Thymus (tissue), 14 donors: Measurements from ENCODE around the gene LCE3D. TPM values are rescaled to one million over a fixed set of nuclear protein-coding genes. Genes with fewer than 3 reads are reported as not detected.

Experiments used
- DNase-seq, 9 donors: peaks; one replicate each; pipeline ENCODE4 v3.0.0-alpha.2; 2013; ENCODE audit warnings: low spot score in 9 of 9, low read depth in 6 of 9, missing footprints in 1 of 9
- H3K27ac ChIP-seq, 2 donors: one replicate each; pipeline ENCODE4 v1.5.1; 2013; ENCODE audit warnings: control low read depth in 1 of 2, low read depth in 1 of 2, low read length in 1 of 2, mild to moderate bottlenecking in 1 of 2, moderate library complexity in 1 of 2
- H3K27me3 ChIP-seq, 2 donors: one replicate each; pipeline ENCODE4 v1.5.1; 2013; ENCODE audit warnings: low read length in 1 of 2; ENCODE audit not compliant: control insufficient read depth in 2 of 2, insufficient read depth in 1 of 2
- H3K36me3 ChIP-seq, 2 donors: one replicate each; pipeline ENCODE4 v1.5.1; 2013; ENCODE audit warnings: low read length in 1 of 2, mild to moderate bottlenecking in 1 of 2, moderate library complexity in 1 of 2; ENCODE audit not compliant: control insufficient read depth in 2 of 2, insufficient read depth in 2 of 2
- H3K4me1 ChIP-seq, 2 donors: one replicate each; pipeline ENCODE4 v1.5.1; 2013; ENCODE audit warnings: low read length in 2 of 2; ENCODE audit not compliant: control insufficient read depth in 2 of 2, insufficient read depth in 2 of 2
- H3K4me3 ChIP-seq, 2 donors: one replicate each; pipeline ENCODE4 v1.5.1; 2013; ENCODE audit warnings: low read length in 2 of 2, control low read depth in 1 of 2, mild to moderate bottlenecking in 1 of 2
- H3K9me3 ChIP-seq, 2 donors: one replicate each; pipeline ENCODE4 v1.5.1; 2013; ENCODE audit warnings: low read length in 1 of 2, mild to moderate bottlenecking in 1 of 2; ENCODE audit not compliant: control insufficient read depth in 2 of 2, insufficient read depth in 1 of 2
- WGBS: extraction: QIAGEN DNeasy Blood & Tissue Kit; methylation state at CpG from one replicate; pipeline ENCODE4 v1.1.7; 2013; 5-methylcytosine and 5-hydroxymethylcytosine counted together
- long read RNA-seq, 10 donors: transcript quantifications; one replicate each; lab custom pipeline, GENCODE V29; 2026
- polyA plus RNA-seq: library from polyadenylated mRNA; stranded (reverse); fragments of 200-250 nt; gene quantifications from one replicate; pipeline ENCODE4 v1.2.3, GENCODE V29; 2013
- total RNA-seq: library from RNA; stranded (reverse); fragments of 120-200 nt; gene quantifications from one replicate; pipeline ENCODE4 v1.2.4, GENCODE V29; 2013
- donor health status: healthy.

LCE3D gene, protein sequence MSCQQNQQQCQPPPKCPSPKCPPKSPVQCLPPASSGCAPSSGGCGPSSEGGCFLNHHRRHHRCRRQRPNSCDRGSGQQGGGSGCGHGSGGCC
- total RNA-seq = not detected
- 15.7 TPM for polyA plus RNA-seq
- long read RNA-seq, donor 1 = 0 reads
- long read RNA-seq, donor 2 = 0 reads
- long read RNA-seq, donor 3 = 0 reads
- long read RNA-seq, donor 4, partial matches to known transcripts = 0 of 1 reads
- long read RNA-seq, donor 4, other reads (novel, unspliced or antisense) = 0 of 1 reads
- long read RNA-seq, donor 5, partial matches to known transcripts = 0 of 1 reads
- long read RNA-seq, donor 5, other reads (novel, unspliced or antisense) = 0 of 1 reads
- long read RNA-seq, donor 6 = 0 reads
- long read RNA-seq, donor 7 = 0 reads
- long read RNA-seq, donor 8 = 0 reads
- long read RNA-seq, donor 9, partial matches to known transcripts = 0 of 1 reads
- long read RNA-seq, donor 9, other reads (novel, unspliced or antisense) = 0 of 1 reads
- long read RNA-seq, donor 10 = 0 reads

DNA sequence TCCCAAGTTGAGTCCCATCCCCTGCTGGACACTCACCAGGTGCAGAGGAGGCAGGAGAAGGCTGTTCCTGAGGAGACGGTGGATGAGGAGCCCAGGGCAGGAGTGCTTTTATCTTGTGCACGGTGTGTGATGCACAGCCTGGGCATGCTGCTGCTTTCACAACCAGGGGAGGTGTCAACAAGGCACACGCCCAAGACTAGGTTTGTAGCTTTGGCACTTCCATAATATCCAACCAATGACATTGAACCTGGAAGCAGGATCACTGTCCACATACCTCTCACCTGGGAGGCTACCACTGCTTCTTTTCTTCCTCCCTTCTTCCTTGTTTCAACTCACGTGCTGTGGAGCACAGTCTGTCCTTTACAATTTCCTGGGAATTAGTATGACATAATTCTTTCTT is at the start of gene LCE3D:
Gene LCE3D (minus strand): TSS at position 84 of the 400 bp plus-strand sequence. CDS start 580 bp downstream, outside the sequence.
- no peak within 1 kb of the TSS for H3K4me3 ChIP-seq
- 85% methylated on average over 4 of the region's 4 CpGs for WGBS

GRCh38 chr1:152626744-152627143 is 46.4 kb upstream of the LCE3D start:
- H3K9me3 ChIP-seq = peaks cover 0 to 5% of the 10 kb centered on the region in 2 donors
- H3K27me3 ChIP-seq = no peaks in the 10 kb centered on the region
- WGBS = 89% methylated on average over 1 of the region's 1 CpG
- H3K4me3 ChIP-seq = no peak overlapping the region
- no peak for DNase-seq
- no peak overlapping the region for H3K27ac ChIP-seq
- no peaks in the 10 kb centered on the region for H3K36me3 ChIP-seq
- peaks cover 0 to 2% of the 10 kb centered on the region in 2 donors for H3K4me1 ChIP-seq

More for the DNA sequence above, at the start of gene LCE3D:
- Histone ChIP-seq H3K9me3 (no peaks in the 10 kb centered on the region), H3K27ac (no peak within 1 kb of the TSS), H3K36me3 (no peaks in the 10 kb centered on the region), H3K4me1 (no peaks in the 10 kb centered on the region), H3K27me3 (no peaks in the 10 kb centered on the region)
- DNase-seq = no peak

- no peaks in the 10 kb centered on the region for H3K27me3 ChIP-seq
Measured at GRCh38 chr1:152623203-152623844, 43.0 kb upstream of the LCE3D start.

DNA sequence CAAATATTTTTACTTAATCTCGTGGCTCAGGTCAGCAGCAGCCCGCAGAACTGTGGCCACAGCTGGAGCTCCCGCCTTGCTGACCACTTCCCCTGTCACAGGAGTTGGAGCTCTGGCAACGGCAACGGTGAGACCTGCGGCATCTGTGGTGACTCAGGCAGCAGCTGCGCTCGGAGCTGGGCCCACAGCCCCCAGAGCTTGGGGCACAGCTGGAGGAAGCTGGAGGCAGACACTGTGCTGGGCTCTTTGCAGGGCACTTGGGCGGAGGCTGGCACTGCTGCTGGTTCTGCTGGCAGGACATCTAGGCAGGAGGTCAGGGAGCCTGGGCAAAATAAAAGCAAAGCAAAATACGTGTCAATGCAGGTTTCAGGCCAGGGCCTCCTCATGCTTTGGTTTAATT is 42.5 kb upstream of the LCE3D start, which contains the start of gene LCE3A:
Gene LCE3A (minus strand): TSS at position 301 of the 400 bp plus-strand sequence. CDS start 0 bp downstream, at position 301.
- Histone ChIP-seq H3K4me3 (no peak within 1 kb of the TSS), H3K4me1 (peaks cover 0 to 2% of the 10 kb centered on the region in 2 donors), H3K36me3 (no peaks in the 10 kb centered on the region), H3K27me3 (no peaks in the 10 kb centered on the region), H3K9me3 (peaks cover 0 to 8% of the 10 kb centered on the region in 2 donors), H3K27ac (no peak within 1 kb of the TSS)
- 19% methylated on average over 10 of the region's 10 CpGs for WGBS
- no peak for DNase-seq

More at GRCh38 chr1:152623203-152623844, 43.0 kb upstream of the LCE3D start:
- H3K27ac ChIP-seq = no peak overlapping the region
- H3K4me3 ChIP-seq = no peak overlapping the region
- no peaks in the 10 kb centered on the region for H3K36me3 ChIP-seq
- DNase-seq = peak in 2 of 9 donors; percentile 7 to 16
- peaks cover 0 to 8% of the 10 kb centered on the region in 2 donors for H3K9me3 ChIP-seq
- H3K4me1 ChIP-seq = peaks cover 0 to 2% of the 10 kb centered on the region in 2 donors
- 28% methylated on average over 29 of the region's 29 CpGs for WGBS

DNA sequence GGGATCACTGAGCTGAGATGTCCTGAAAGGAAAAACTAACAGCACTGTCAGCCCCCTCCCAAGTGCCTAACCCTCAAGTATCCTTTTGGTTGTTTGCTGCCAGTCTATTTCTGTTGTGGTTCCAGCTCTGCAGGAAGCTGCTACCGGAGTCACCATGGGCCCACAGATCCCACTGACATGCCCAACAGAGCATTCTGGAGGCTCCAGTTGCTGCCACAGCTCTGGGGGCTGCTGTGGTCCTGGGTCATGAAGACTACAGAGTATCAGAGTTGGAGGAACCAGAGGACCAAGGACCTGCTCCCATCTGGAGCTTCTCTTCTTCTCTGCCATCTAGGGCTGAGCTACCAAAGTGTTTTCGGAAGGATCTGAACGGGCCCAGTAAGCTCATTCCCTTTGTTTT is 41.7 kb upstream of the LCE3D start:
- DNase-seq = no peak
- Histone ChIP-seq H3K4me1 (peaks cover 0 to 2% of the 10 kb centered on the region in 2 donors), H3K9me3 (peaks cover 0 to 8% of the 10 kb centered on the region in 2 donors), H3K27ac (no peak overlapping the region), H3K4me3 (no peak overlapping the region), H3K27me3 (no peaks in the 10 kb centered on the region), H3K36me3 (no peaks in the 10 kb centered on the region)
- WGBS = 58% methylated on average over 3 of the region's 3 CpGs

DNA sequence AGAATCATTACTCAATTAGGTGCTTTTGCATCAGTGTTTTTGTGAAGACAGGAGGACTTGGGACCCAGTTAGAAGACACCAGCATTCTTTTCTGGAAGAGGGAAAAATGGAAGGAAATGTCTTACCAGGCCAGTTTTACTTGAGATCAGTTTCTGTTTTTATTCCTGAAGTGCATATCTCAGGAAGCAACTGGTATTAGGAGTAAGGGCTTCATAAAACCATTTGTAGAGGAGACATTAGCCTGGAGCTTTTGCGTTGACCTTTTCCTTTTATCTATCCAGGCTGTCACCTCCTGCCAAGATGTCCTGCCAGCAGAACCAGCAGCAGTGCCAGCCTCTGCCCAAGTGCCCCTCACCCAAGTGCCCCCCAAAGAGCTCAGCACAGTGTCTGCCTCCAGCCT is 33.2 kb upstream of the LCE3D start, which contains the start of gene LCE3B:
Gene LCE3B (plus strand): TSS at position 301 of the 400 bp plus-strand sequence. CDS start 0 bp downstream, at position 301.
- H3K4me3 ChIP-seq = no peak within 1 kb of the TSS
- no peaks in the 10 kb centered on the region for H3K9me3 ChIP-seq
- H3K4me1 ChIP-seq = no peaks in the 10 kb centered on the region
- no peak within 1 kb of the TSS for H3K27ac ChIP-seq
- WGBS = 89% methylated on average over 1 of the region's 1 CpG
- no peaks in the 10 kb centered on the region for H3K27me3 ChIP-seq
- no peaks in the 10 kb centered on the region for H3K36me3 ChIP-seq
- no peak for DNase-seq

DNA sequence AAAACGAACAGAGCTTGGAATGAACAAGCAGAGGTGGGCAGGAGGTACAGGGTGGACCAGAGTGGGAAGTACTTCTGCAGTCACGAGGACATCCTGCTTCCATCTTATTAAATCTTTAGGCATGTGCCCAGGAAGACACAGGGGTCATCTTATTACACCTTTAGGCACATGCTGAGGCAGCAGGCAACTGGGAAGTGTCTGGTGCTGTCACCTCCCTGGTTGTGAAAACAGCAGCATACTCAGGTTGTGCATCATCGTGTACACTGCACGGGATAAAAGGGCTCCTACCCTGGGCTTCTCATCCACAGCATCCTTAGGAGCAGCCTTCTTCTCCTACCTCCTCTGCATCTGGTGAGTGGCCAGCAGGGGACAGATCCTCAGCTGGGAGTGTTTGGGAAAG is 19.6 kb upstream of the LCE3D start, which contains the start of gene LCE3C:
Gene LCE3C (plus strand): TSS at position 301 of the 400 bp plus-strand sequence. CDS start 498 bp downstream, outside the sequence.
- Histone ChIP-seq H3K27ac (no peak within 1 kb of the TSS), H3K36me3 (no peaks in the 10 kb centered on the region), H3K4me3 (no peak within 1 kb of the TSS), H3K9me3 (no peaks in the 10 kb centered on the region), H3K27me3 (no peaks in the 10 kb centered on the region), H3K4me1 (no peaks in the 10 kb centered on the region)
- no peak for DNase-seq
- 83% methylated on average over 4 of the region's 4 CpGs for WGBS

- 89% methylated on average over 2 of the region's 2 CpGs for WGBS
Measured at GRCh38 chr1:152596986-152597385, 16.7 kb upstream of the LCE3D start.

GRCh38 chr1:152585586-152585985 is 5.3 kb upstream of the LCE3D start:
- H3K27me3 ChIP-seq = no peaks in the 10 kb centered on the region
- H3K4me3 ChIP-seq = no peak overlapping the region
- WGBS = 79% methylated on average over 1 of the region's 1 CpG
- H3K9me3 ChIP-seq = no peaks in the 10 kb centered on the region
- no peaks in the 10 kb centered on the region for H3K4me1 ChIP-seq
- DNase-seq = no peak
- no peak overlapping the region for H3K27ac ChIP-seq
- no peaks in the 10 kb centered on the region for H3K36me3 ChIP-seq

More at GRCh38 chr1:152596986-152597385, 16.7 kb upstream of the LCE3D start:
- no peaks in the 10 kb centered on the region for H3K27me3 ChIP-seq
- H3K36me3 ChIP-seq = no peaks in the 10 kb centered on the region
- no peaks in the 10 kb centered on the region for H3K4me1 ChIP-seq
- no peak overlapping the region for H3K27ac ChIP-seq
- no peak overlapping the region for H3K4me3 ChIP-seq
- no peak for DNase-seq
- no peaks in the 10 kb centered on the region for H3K9me3 ChIP-seq
